Endothelial cell of umbilical vein (primary cell): ENCODE data around the gene SNUPN. TPM values are rescaled to one million over a fixed set of nuclear protein-coding genes. Genes with fewer than 3 reads are reported as not detected.

Experiments used
- BruUV-seq: library from RNA; stranded (reverse); fragments of 400-500 nt; replicated peaks from 2 replicates; lab custom pipeline; 2021; lab: Mats Ljungman, UMichigan
- CTCF ChIA-PET: fragments of 300-600, 350-600 bp; sonication (Branson Sonifier 250); formaldehyde crosslinking; loops from one replicate; lab custom pipeline; 2021; ENCODE audit warnings: antibody characterized with exemption, inconsistent platforms; lab: Charles Lee
- POLR2A ChIA-PET: fragments of 300-600, 350-600 bp; sonication (Branson Sonifier 250); formaldehyde crosslinking; loops from one replicate; lab custom pipeline; 2021; ENCODE audit warnings: antibody characterized with exemption, inconsistent platforms; lab: Charles Lee
- DNase-seq: peaks from one replicate; pipeline ENCODE4 v3.0.0-alpha.2; 2011; ENCODE audit warnings: low read depth, low spot score
- FAIRE-seq: peaks from 2 replicates; lab custom pipeline; 2011; peaks lifted over from hg19 to GRCh38; lab: Jason Lieb, UNC
- H2AFZ ChIP-seq: 2 replicates; pipeline ENCODE4 v1.6.0; 2012; ENCODE audit warnings: low read depth, low read length, control low read depth, inconsistent platforms
- H3K27ac ChIP-seq: 2 replicates; pipeline ENCODE4 v1.5.1; 2011; ENCODE audit warnings: low read depth, mild to moderate bottlenecking, control low read depth, low read length, moderate library complexity; ENCODE audit not compliant: insufficient read depth
- H3K27me3 ChIP-seq, 2 experiments: 2 replicates each; pipeline versions ENCODE4 v1.6.0 to v1.6.1; 2011; ENCODE audit warnings: low read length in 2 of 2, mixed read lengths in 1 of 2; ENCODE audit not compliant: control insufficient read depth in 2 of 2, insufficient read depth in 2 of 2
- H3K36me3 ChIP-seq, 2 experiments: 2 replicates in 1 of 2; 3 replicates in 1 of 2; pipeline ENCODE4 v1.5.1; 2011; ENCODE audit warnings: low read length in 2 of 2, mild to moderate bottlenecking in 1 of 2, moderate library complexity in 1 of 2; ENCODE audit not compliant: control insufficient read depth in 2 of 2, insufficient read depth in 2 of 2; ENCODE audit errors: extremely low read depth in 1 of 2
- H3K4me1 ChIP-seq: 3 replicates; pipeline ENCODE4 v1.5.1; 2011; ENCODE audit warnings: mild to moderate bottlenecking, low read length; ENCODE audit not compliant: control insufficient read depth, insufficient read depth; ENCODE audit errors: extremely low read depth
- H3K4me2 ChIP-seq: 2 replicates; pipeline ENCODE4 v1.6.1; 2011; ENCODE audit warnings: low read length, control low read depth, mixed read lengths; ENCODE audit not compliant: insufficient read depth
- H3K4me3 ChIP-seq, 3 experiments: fragments of 200-600 bp in 1 of 3; sonication (generic), shearing (Covaris generic) in 1 of 3; replicated peaks in 1 of 3; 2 replicates each; pipeline ENCODE4 v1.5.1; 2011 to 2016; ENCODE audit warnings: control low read depth in 3 of 3, low read length in 3 of 3, mild to moderate bottlenecking in 2 of 3, inconsistent platforms in 1 of 3, low read depth in 1 of 3, moderate library complexity in 1 of 3; ENCODE audit not compliant: insufficient read depth in 1 of 3
- H3K79me2 ChIP-seq: 2 replicates; pipeline ENCODE4 v1.6.0; 2012; ENCODE audit warnings: low read length, inconsistent platforms; ENCODE audit not compliant: control insufficient read depth, insufficient read depth
- H3K9ac ChIP-seq: replicated peaks from 2 replicates; pipeline ENCODE3; 2011; ENCODE audit warnings: low read length, control low read depth; ENCODE audit not compliant: insufficient read depth; ENCODE audit errors: extremely low read depth
- H3K9me1 ChIP-seq: replicated peaks from 3 replicates; pipeline ENCODE4 v1.6.0; 2011; ENCODE audit warnings: mild to moderate bottlenecking, low read length; ENCODE audit not compliant: control insufficient read depth, insufficient read depth; ENCODE audit errors: extremely low read depth
- H3K9me3 ChIP-seq: replicated peaks from 2 replicates; pipeline ENCODE4 v1.5.1; 2012; ENCODE audit warnings: low read length, inconsistent platforms; ENCODE audit not compliant: control insufficient read depth, insufficient read depth
- H4K20me1 ChIP-seq: replicated peaks from 2 replicates; pipeline ENCODE3; 2011; ENCODE audit warnings: mild to moderate bottlenecking, low read length; ENCODE audit not compliant: control insufficient read depth, insufficient read depth; ENCODE audit errors: extremely low read depth
- CTCF ChIP-seq, 2 donors: IDR thresholded peaks; 1 replicate in 1 of 2; 2 replicates in 1 of 2; pipeline ENCODE4 v1.5.1; 2011; ENCODE audit warnings: low read length in 2 of 2, mild to moderate bottlenecking in 2 of 2, moderate library complexity in 2 of 2, control low read depth in 1 of 2, inconsistent platforms in 1 of 2, low read depth in 1 of 2; ENCODE audit not compliant: insufficient read depth in 1 of 2; ENCODE audit errors: extremely low read depth in 1 of 2
- EZH2 ChIP-seq: IDR thresholded peaks from 2 replicates; pipeline ENCODE4 v1.6.1; 2012; ENCODE audit warnings: borderline replicate concordance, low read depth, mild to moderate bottlenecking, moderate library complexity, low read length, inconsistent platforms; ENCODE audit not compliant: severe bottlenecking
- FOS ChIP-seq: IDR thresholded peaks from 2 replicates; pipeline ENCODE4 v1.6.1; 2011; ENCODE audit warnings: mild to moderate bottlenecking, low read length, moderate library complexity, borderline replicate concordance; ENCODE audit not compliant: insufficient read depth
- JUN ChIP-seq: IDR thresholded peaks from 2 replicates; pipeline ENCODE4 v1.6.1; 2011; ENCODE audit warnings: borderline replicate concordance, low read depth; ENCODE audit not compliant: insufficient read length, insufficient read depth
- MAX ChIP-seq: IDR thresholded peaks from 2 replicates; pipeline ENCODE4 v1.6.1; 2011; ENCODE audit not compliant: insufficient read depth, insufficient read length
- MYC ChIP-seq: IDR thresholded peaks from one replicate; pipeline ENCODE4 v1.6.1; 2011; ENCODE audit warnings: mild to moderate bottlenecking, low read depth, low read length
- POLR2A ChIP-seq: IDR thresholded peaks from 2 replicates; pipeline ENCODE4 v1.6.1; 2012; ENCODE audit warnings: low read depth, mild to moderate bottlenecking, control low read depth, low read length
- POLR2AphosphoS5 ChIP-seq: IDR thresholded peaks from 2 replicates; pipeline ENCODE4 v1.6.1; 2012; ENCODE audit warnings: low read depth, mild to moderate bottlenecking, control low read depth, low read length, moderate library complexity; ENCODE audit not compliant: insufficient read depth
- dilution Hi-C: fragments of 300-500 bp; cut with MboI; formaldehyde crosslinking; loops from one replicate; pipeline ENCODE4 v1.15.0; 2019; ENCODE audit warnings: low sequenced_read_pairs; ENCODE audit not compliant: extremely low pct_ligation_motif_present
- intact Hi-C: fragments of 100-400 bp; cut with micrococcal nuclease; formaldehyde crosslinking; loops from one replicate; pipeline ENCODE4 v1.10.0; 2022
- polyA plus RNA-seq, 4 experiments: library from polyadenylated mRNA; depleted of rRNA in 3 of 4; stranded (reverse) in 3 of 4; unstranded in 1 of 4; fragments of >200 nt; gene quantifications; 2 replicates each; pipeline versions ENCODE4 v1.2.1 to v1.2.3, GENCODE V29; 2011 to 2012; ENCODE audit warnings: missing spikeins in 1 of 4
- total RNA-seq: library from RNA; stranded (reverse); gene quantifications from 2 replicates; pipeline ENCODE4 v1.2.3, GENCODE V29; 2021

Gene SNUPN
- total and polyA plus RNA-seq, 2 donors (not counting 3 experiments of a cell fraction or from before 2014, with no cell fraction given), result 13.2 to 25.1 TPM

GRCh38 chr15:75596703-75597345, 28.7 kb downstream of the SNUPN start:
- ChIA-PET POLR2A (no interaction called here), CTCF (interaction anchor here (0.7 to 2.7 kb wide), 13 partner anchors 9 to 204 kb away, joined by 3 to 16 read pairs (median 8); partner anchors contain the start of genes PTPN9 and SNX33)
- H3K4me2 ChIP-seq, result no peak overlapping the region
- intact Hi-C loops, result no loop called here
- peaks cover 9% of the 10 kb centered on the region for H3K4me1 ChIP-seq
- H3K27ac ChIP-seq, result no peak overlapping the region
- H3K36me3 ChIP-seq, result peaks cover 8% of the 10 kb centered on the region in 2 experiments
- H3K9me1 ChIP-seq, result no peaks in the 10 kb centered on the region
- H2AFZ ChIP-seq, result no peak overlapping the region
- H3K9ac ChIP-seq, result no peak overlapping the region
- H3K79me2 ChIP-seq, result no peaks in the 10 kb centered on the region
- H3K4me3 ChIP-seq, result no peak overlapping the region
- FAIRE-seq (no peak), DNase-seq (no peak)
- dilution Hi-C loops, result loop anchor here (25.0 kb wide), 1 partner anchor 135 kb away; the partner anchor contains the start of gene SIN3A
- H4K20me1 ChIP-seq, result no peaks in the 10 kb centered on the region
- H3K9me3 ChIP-seq, result no peaks in the 10 kb centered on the region
- BruUV-seq, result no TSS peak
- TF ChIP-seq FOS, result no peak
- TF ChIP-seq EZH2, result no peak
- TF ChIP-seq POLR2A, result no peak
- TF ChIP-seq POLR2AphosphoS5, result no peak
- no peak for TF ChIP-seq JUN
- TF ChIP-seq CTCF (IDR thresholded peaks at IDR 0.05; ENCODE audit: extremely low read depth in 1 of 2, insufficient read depth in 1 of 2, low read depth in 1 of 2, low read length in 2 of 2), result no peak
- TF ChIP-seq MAX, result no peak
- TF ChIP-seq MYC, result no peak
- H3K27me3 ChIP-seq, result no peaks in the 10 kb centered on the region
